Nephron progenitor cell (in vitro differentiated cells): ENCODE results near the gene TPP1.

Experiments
- DNase-seq: peaks from one replicate; pipeline ENCODE4 v3.0.0; 2021
- H3K27ac Mint-ChIP-seq: 2 replicates; pipeline ENCODE4 v1.8.0; 2021; ENCODE audit warnings: mild to moderate bottlenecking, moderate library complexity, mixed read lengths
- H3K27me3 Mint-ChIP-seq: 2 replicates; pipeline ENCODE4 v1.8.0; 2021; ENCODE audit warnings: mild to moderate bottlenecking, low read depth, mixed read lengths; ENCODE audit not compliant: poor library complexity
- H3K36me3 Mint-ChIP-seq: 2 replicates; pipeline ENCODE4 v1.8.0; 2021; ENCODE audit warnings: low read depth, mixed read lengths
- H3K4me1 Mint-ChIP-seq: 2 replicates; pipeline ENCODE4 v1.8.0; 2021; ENCODE audit warnings: mixed read lengths
- H3K4me3 Mint-ChIP-seq: 2 replicates; pipeline ENCODE4 v1.8.0; 2021; ENCODE audit warnings: mild to moderate bottlenecking, moderate library complexity, mixed read lengths
- H3K9me3 Mint-ChIP-seq: 2 replicates; pipeline ENCODE4 v1.8.0; 2021; ENCODE audit warnings: mild to moderate bottlenecking, moderate library complexity, mixed read lengths
- CTCF ChIP-seq: fragments of 200-600 bp; sonication (generic); IDR thresholded peaks from 2 replicates; pipeline ENCODE4 v1.5.0; 2021; ENCODE audit warnings: antibody characterized with exemption

Gene TPP1

GRCh38 chr11:6587360-6587953, 31.8 kb downstream of the TPP1 start:
- H3K4me3 Mint-ChIP-seq: no peak overlapping the region
- H3K9me3 Mint-ChIP-seq: peaks cover 27% of the 10 kb centered on the region
- DNase-seq: no peak
- no peaks in the 10 kb centered on the region for H3K4me1 Mint-ChIP-seq
- H3K36me3 Mint-ChIP-seq: peaks cover 67% of the 10 kb centered on the region
- no peak overlapping the region for H3K27ac Mint-ChIP-seq
- no peaks in the 10 kb centered on the region for H3K27me3 Mint-ChIP-seq
- TF ChIP-seq CTCF: no peak

- no peak for DNase-seq
- H3K27me3 Mint-ChIP-seq: peaks cover 4% of the 10 kb centered on the region
- H3K4me1 Mint-ChIP-seq: no peaks in the 10 kb centered on the region
- H3K9me3 Mint-ChIP-seq: peaks cover 35% of the 10 kb centered on the region
- H3K27ac Mint-ChIP-seq: no peak overlapping the region
- peaks cover 66% of the 10 kb centered on the region for H3K36me3 Mint-ChIP-seq
- TF ChIP-seq CTCF: no peak
- H3K4me3 Mint-ChIP-seq: no peak overlapping the region
Measured at GRCh38 chr11:6586434-6587359, 32.5 kb downstream of the TPP1 start.

GRCh38 chr11:6584528-6584927, 34.7 kb downstream of the TPP1 start:
- H3K4me3 Mint-ChIP-seq: no peak overlapping the region
- H3K27me3 Mint-ChIP-seq: peaks cover 4% of the 10 kb centered on the region
- no peak overlapping the region for H3K27ac Mint-ChIP-seq
- H3K4me1 Mint-ChIP-seq: no peaks in the 10 kb centered on the region
- DNase-seq: no peak
- no peak for TF ChIP-seq CTCF
- H3K36me3 Mint-ChIP-seq: peaks cover 70% of the 10 kb centered on the region
- H3K9me3 Mint-ChIP-seq: peaks cover 43% of the 10 kb centered on the region

GRCh38 chr11:6583584-6583983, 35.6 kb downstream of the TPP1 start:
- TF ChIP-seq CTCF: no peak
- Mint-ChIP-seq H3K4me1 (no peaks in the 10 kb centered on the region), H3K36me3 (peaks cover 63% of the 10 kb centered on the region), H3K27ac (no peak overlapping the region), H3K9me3 (peaks cover 43% of the 10 kb centered on the region), H3K27me3 (peaks cover 4% of the 10 kb centered on the region), H3K4me3 (no peak overlapping the region)
- no peak for DNase-seq

GRCh38 chr11:6579681-6580080, 39.5 kb downstream of the TPP1 start:
- TF ChIP-seq CTCF: no peak
- peaks cover 38% of the 10 kb centered on the region for H3K9me3 Mint-ChIP-seq
- no peak for DNase-seq
- H3K4me1 Mint-ChIP-seq: no peaks in the 10 kb centered on the region
- H3K27me3 Mint-ChIP-seq: peaks cover 7% of the 10 kb centered on the region
- peaks cover 43% of the 10 kb centered on the region for H3K36me3 Mint-ChIP-seq
- no peak overlapping the region for H3K4me3 Mint-ChIP-seq
- H3K27ac Mint-ChIP-seq: no peak overlapping the region
